Measurements from ENCODE around the gene FKBP2. TPM values are rescaled to one million over a fixed set of nuclear protein-coding genes. Genes with fewer than 3 reads are reported as not detected.

The FKBP2 gene
- total and polyA plus RNA-seq, 2 of the 13 experiments (the other 11 are each of a cell fraction or from before 2014, with no cell fraction given), result 30.1 to 53.3 TPM

DNA sequence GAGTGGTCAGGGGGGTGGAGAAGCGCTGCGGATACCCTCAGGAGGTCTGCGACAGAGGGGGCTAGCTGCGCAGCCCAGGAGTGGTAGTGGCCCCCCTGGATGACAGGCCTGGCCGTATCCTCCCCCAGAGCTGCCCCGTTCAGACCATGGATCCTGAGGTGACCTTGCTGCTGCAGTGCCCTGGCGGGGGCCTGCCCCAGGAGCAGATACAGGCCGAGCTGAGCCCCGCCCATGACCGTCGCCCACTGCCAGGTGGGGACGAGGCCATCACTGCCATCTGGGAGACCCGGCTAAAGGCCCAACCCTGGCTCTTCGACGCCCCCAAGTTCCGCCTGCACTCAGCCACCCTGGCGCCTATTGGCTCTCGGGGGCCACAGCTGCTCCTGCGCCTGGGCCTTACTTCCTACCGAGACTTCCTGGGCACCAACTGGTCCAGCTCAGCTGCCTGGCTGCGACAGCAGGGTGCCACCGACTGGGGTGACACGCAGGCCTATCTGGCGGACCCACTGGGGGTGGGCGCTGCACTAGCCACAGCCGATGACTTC lies 14.3 kb upstream of the FKBP2 start (continued):
- TF ChIP-seq, protein P1, sequence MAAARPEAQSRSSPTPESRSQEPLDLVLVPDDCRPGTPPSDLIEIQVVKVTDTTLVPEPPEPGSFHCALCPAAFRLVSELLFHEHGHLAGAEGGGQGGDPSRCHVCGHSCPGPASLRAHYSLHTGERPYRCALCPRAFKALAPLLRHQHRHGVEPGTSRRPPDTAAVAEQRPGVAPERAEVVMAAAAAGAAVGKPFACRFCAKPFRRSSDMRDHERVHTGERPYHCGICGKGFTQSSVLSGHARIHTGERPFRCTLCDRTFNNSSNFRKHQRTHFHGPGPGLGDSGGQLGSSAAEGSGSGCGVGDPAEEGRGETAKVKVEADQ (CRISPR knock-in tag; IDR thresholded peaks at IDR 0.05; ENCODE audit: borderline replicate concordance), result peak; percentile 68; the same call in 1 of the 2 replicates
- TF ChIP-seq ZNF790 (CRISPR knock-in tag; IDR thresholded peaks at IDR 0.05; ENCODE audit: borderline replicate concordance), result peak; percentile 28; the same call in 1 of the 2 replicates
- TF ChIP-seq, protein P2, sequence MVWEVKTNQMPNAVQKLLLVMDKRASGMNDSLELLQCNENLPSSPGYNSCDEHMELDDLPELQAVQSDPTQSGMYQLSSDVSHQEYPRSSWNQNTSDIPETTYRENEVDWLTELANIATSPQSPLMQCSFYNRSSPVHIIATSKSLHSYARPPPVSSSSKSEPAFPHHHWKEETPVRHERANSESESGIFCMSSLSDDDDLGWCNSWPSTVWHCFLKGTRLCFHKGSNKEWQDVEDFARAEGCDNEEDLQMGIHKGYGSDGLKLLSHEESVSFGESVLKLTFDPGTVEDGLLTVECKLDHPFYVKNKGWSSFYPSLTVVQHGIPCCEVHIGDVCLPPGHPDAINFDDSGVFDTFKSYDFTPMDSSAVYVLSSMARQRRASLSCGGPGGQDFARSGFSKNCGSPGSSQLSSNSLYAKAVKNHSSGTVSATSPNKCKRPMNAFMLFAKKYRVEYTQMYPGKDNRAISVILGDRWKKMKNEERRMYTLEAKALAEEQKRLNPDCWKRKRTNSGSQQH (CRISPR knock-in tag; IDR thresholded peaks at IDR 0.05; ENCODE audit: low read depth), result no peak
- no peak for TF ChIP-seq CBX2 (IDR thresholded peaks at IDR 0.05; ENCODE audit: low read depth, low read length)
- no peak for TF ChIP-seq CBX2 (CRISPR knock-in tag; IDR thresholded peaks at IDR 0.05; ENCODE audit: low read depth)
- TF ChIP-seq, protein P3, sequence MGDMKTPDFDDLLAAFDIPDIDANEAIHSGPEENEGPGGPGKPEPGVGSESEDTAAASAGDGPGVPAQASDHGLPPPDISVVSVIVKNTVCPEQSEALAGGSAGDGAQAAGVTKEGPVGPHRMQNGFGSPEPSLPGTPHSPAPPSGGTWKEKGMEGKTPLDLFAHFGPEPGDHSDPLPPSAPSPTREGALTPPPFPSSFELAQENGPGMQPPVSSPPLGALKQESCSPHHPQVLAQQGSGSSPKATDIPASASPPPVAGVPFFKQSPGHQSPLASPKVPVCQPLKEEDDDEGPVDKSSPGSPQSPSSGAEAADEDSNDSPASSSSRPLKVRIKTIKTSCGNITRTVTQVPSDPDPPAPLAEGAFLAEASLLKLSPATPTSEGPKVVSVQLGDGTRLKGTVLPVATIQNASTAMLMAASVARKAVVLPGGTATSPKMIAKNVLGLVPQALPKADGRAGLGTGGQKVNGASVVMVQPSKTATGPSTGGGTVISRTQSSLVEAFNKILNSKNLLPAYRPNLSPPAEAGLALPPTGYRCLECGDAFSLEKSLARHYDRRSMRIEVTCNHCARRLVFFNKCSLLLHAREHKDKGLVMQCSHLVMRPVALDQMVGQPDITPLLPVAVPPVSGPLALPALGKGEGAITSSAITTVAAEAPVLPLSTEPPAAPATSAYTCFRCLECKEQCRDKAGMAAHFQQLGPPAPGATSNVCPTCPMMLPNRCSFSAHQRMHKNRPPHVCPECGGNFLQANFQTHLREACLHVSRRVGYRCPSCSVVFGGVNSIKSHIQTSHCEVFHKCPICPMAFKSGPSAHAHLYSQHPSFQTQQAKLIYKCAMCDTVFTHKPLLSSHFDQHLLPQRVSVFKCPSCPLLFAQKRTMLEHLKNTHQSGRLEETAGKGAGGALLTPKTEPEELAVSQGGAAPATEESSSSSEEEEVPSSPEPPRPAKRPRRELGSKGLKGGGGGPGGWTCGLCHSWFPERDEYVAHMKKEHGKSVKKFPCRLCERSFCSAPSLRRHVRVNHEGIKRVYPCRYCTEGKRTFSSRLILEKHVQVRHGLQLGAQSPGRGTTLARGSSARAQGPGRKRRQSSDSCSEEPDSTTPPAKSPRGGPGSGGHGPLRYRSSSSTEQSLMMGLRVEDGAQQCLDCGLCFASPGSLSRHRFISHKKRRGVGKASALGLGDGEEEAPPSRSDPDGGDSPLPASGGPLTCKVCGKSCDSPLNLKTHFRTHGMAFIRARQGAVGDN (CRISPR knock-in tag; IDR thresholded peaks at IDR 0.05), result peak; percentile 92
- TF ChIP-seq ETV6 (CRISPR knock-in tag; conservative IDR thresholded peaks at IDR 0.05), result peak; percentile 58; the same call in 1 of the 2 replicates
- TF ChIP-seq, protein P4, sequence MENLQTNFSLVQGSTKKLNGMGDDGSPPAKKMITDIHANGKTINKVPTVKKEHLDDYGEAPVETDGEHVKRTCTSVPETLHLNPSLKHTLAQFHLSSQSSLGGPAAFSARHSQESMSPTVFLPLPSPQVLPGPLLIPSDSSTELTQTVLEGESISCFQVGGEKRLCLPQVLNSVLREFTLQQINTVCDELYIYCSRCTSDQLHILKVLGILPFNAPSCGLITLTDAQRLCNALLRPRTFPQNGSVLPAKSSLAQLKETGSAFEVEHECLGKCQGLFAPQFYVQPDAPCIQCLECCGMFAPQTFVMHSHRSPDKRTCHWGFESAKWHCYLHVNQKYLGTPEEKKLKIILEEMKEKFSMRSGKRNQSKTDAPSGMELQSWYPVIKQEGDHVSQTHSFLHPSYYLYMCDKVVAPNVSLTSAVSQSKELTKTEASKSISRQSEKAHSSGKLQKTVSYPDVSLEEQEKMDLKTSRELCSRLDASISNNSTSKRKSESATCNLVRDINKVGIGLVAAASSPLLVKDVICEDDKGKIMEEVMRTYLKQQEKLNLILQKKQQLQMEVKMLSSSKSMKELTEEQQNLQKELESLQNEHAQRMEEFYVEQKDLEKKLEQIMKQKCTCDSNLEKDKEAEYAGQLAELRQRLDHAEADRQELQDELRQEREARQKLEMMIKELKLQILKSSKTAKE (CRISPR knock-in tag; IDR thresholded peaks at IDR 0.05; ENCODE audit: borderline replicate concordance), result no peak
- no peak for TF ChIP-seq ZNF256 (CRISPR knock-in tag; conservative IDR thresholded peaks at IDR 0.05)
- TF ChIP-seq RBM22 (optimal IDR thresholded peaks at IDR 0.05; ENCODE audit: low read length), result no peak
- no peak for TF ChIP-seq FIP1L1 (IDR thresholded peaks at IDR 0.05; ENCODE audit: borderline replicate concordance, insufficient read depth, low read depth, low read length)
- TF ChIP-seq, protein P5, sequence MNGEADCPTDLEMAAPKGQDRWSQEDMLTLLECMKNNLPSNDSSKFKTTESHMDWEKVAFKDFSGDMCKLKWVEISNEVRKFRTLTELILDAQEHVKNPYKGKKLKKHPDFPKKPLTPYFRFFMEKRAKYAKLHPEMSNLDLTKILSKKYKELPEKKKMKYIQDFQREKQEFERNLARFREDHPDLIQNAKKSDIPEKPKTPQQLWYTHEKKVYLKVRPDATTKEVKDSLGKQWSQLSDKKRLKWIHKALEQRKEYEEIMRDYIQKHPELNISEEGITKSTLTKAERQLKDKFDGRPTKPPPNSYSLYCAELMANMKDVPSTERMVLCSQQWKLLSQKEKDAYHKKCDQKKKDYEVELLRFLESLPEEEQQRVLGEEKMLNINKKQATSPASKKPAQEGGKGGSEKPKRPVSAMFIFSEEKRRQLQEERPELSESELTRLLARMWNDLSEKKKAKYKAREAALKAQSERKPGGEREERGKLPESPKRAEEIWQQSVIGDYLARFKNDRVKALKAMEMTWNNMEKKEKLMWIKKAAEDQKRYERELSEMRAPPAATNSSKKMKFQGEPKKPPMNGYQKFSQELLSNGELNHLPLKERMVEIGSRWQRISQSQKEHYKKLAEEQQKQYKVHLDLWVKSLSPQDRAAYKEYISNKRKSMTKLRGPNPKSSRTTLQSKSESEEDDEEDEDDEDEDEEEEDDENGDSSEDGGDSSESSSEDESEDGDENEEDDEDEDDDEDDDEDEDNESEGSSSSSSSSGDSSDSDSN (CRISPR knock-in tag; IDR thresholded peaks at IDR 0.05), result peak; percentile 13; the same call in 1 of the 2 replicates
- TF ChIP-seq TAF1 (CRISPR knock-in tag; IDR thresholded peaks at IDR 0.05), result no peak
- 0 out of 2 replicates have a peak, but pooled peaks have one; percentile 23 for TF ChIP-seq HDAC1 (CRISPR knock-in tag; IDR thresholded peaks at IDR 0.05)
- no peak for TF ChIP-seq CENPT (CRISPR knock-in tag; IDR thresholded peaks at IDR 0.05; ENCODE audit: low read depth)
- TF ChIP-seq SAP130 (CRISPR knock-in tag; IDR thresholded peaks at IDR 0.05; ENCODE audit: low read depth), result peak; percentile 46; the same call in 1 of the 2 replicates
- TF ChIP-seq ZNF619 (CRISPR knock-in tag; IDR thresholded peaks at IDR 0.05), result 0 out of 2 replicates have a peak, but pooled peaks have one; percentile 25
- no peak for TF ChIP-seq ZNF260 (CRISPR knock-in tag; IDR thresholded peaks at IDR 0.05; ENCODE audit: borderline replicate concordance, low read depth)

Data from HepG2 (cell line).